HG03066 (cell line): ENCODE data around the gene CSE1L.
"Not testable (repeated sequence)": the region's sequence is repeated elsewhere in the genome, so short reads cannot be mapped to it uniquely, and the experiment has no call there.

Experiments used
- ATAC-seq: cut with Tn5 transposase; IDR thresholded peaks from one replicate; pipeline ENCODE4 v1.9.1; 2021; ENCODE audit warnings: low read depth; ENCODE audit not compliant: unreplicated experiment

CSE1L gene

DNA sequence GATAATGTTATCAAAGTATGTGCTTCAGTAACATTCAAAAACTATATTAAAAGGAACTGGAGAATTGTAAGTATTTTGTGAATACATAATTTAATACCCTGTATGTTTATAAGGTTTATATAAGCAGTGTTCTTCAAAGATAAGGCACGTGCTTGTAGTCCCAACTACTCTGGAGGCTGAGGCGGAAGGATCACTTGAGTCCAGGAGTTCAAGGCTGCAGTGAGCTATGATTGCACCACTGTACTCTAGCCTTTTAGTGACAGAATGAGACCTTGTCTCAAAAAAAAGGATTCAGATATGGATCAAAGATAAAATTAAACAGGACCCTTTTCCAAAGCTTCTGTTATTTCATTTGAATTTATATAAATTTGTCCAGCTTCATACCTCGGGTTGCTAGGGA is 17.2 kb downstream of the CSE1L start:
- ATAC-seq, result no peak

DNA sequence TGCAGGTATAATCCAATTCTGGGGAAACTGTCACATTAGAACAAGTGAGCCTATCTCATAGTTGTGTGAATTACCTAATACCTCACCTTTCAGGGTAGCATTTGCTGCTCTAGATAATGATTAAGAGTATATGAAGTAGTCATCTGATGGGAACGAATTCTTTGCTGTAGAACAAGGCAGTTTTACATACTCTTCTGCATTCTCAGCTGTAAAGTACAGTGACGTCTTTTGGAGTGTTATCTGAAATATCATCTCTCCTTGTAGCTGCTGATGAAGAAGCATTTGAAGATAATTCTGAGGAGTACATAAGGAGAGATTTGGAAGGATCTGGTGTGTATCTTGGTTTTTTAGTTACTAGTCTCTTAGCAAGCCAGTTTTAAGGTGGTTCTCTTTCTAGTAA is 28.4 kb downstream of the CSE1L start:
- ATAC-seq, result no peak

- no peak for ATAC-seq
Measured at GRCh38 chr20:49078310-49078709, 32.2 kb downstream of the CSE1L start.

- ATAC-seq, result not testable (repeated sequence)
Measured at GRCh38 chr20:49082295-49082694, 36.2 kb downstream of the CSE1L start.

DNA sequence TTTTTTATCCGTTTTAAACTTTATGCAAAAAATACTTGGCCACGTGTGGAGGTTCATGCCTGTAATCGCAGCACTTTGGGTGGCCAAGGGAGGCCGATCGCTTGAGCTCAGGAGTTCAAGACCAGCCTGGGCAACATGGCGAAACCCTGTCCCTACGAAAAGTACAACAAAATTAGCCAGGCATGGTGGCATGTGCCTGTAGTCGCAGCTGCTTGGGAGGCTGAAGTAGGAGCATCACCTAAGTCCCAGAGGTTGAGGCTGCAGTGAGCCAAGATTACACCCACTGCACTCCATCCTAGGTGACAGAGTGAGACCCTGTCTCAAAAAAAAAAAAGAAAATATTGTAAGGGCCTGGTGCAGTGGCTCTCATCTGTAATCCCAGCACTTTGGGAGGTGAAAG is 45.0 kb downstream of the CSE1L start:
- no peak for ATAC-seq

- no peak for ATAC-seq
Measured at GRCh38 chr20:49091762-49092161, 45.6 kb downstream of the CSE1L start.

GRCh38 chr20:49096203-49096730 is 50.2 kb downstream of the CSE1L start:
- ATAC-seq, result no peak

DNA sequence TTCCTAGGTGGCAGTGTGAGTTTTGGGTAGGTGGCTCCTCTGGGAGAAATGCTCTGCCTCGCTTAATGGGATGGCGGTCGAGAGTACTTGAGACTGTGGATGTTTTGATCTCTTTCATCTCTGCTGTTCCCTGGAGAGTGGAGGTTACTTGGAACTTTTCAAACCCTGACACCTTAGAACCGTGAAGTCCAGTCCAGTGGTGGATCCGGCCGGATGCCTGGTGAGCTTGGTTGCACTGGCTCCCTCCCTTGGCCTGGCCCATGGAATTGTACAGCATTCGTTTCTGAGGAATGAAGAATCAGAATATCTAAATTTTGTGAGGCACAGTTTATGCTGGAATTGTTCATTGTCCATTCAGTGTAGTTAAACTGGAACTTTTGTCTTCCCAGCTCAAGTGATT is 51.0 kb downstream of the CSE1L start:
- no peak for ATAC-seq

GRCh38 chr20:49098136-49098535 is 52.0 kb downstream of the CSE1L start:
- ATAC-seq, result no peak

DNA sequence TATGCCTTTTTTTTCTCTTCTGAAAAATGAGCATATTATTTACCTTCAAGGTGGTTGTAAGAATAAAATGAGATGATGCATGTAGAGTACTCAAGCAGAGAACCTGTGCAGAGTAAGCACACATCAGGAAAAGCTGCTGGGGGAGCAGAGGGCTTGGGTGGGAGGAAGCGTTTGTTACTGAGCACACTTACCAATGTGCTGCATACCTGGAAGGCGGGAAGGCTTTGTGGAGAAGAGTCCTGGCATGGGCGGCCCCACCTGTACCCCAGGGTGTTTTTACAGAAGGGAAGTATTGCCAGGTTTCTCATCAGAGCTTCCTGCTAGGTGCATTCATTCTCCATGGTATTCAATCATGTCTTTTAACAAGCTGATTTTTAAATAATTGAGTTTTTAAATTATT is 52.9 kb downstream of the CSE1L start:
- ATAC-seq, result no peak

- ATAC-seq, result not testable (repeated sequence)
Measured at GRCh38 chr20:49100292-49100691, 54.2 kb downstream of the CSE1L start.

GRCh38 chr20:49100972-49101371 is 54.9 kb downstream of the CSE1L start:
- no peak for ATAC-seq

GRCh38 chr20:49103019-49103418 is 56.9 kb downstream of the CSE1L start:
- ATAC-seq, result no peak

DNA sequence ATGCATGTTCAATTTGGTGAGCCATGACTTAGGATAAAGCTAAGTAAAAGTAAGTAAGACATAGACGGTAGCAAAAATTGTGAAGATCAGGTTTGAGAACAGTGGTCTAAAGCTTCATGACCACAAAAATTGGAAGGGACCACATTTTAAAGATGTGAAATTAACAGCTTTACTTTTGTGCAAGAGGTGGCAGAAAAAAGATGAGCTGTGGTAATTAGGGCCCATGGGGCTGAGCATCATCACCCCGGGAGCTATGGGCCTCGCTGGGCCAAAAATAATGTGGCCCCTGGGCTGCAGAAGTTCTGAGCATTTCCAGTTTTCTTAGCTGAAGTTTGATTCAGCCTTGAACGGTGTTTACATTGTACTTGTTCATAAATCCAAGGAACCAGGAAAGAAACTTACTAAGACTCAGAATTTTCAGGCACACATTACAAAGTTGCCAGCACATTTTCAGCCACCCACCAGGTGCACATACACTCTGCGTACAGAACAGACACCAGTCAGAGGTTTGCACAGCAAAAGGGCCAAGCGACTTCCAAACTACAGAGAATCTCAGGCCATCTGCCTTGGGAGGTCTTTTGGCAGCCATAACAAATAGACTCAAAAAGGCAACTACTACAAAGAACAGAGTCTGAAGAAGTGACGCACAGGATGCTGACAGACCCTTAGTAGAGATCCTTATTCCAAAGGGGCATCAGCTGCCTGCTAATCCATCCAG is 57.7 kb downstream of the CSE1L start:
- ATAC-seq, result no peak

GRCh38 chr20:49104365-49104648 is 58.2 kb downstream of the CSE1L start:
- ATAC-seq, result no peak

- not testable (repeated sequence) for ATAC-seq
Measured at GRCh38 chr20:49104979-49105547, 59.0 kb downstream of the CSE1L start.

- ATAC-seq, result no peak
Measured at GRCh38 chr20:49106328-49106727, 60.2 kb downstream of the CSE1L start.

GRCh38 chr20:49110767-49111694 is 64.9 kb downstream of the CSE1L start:
- no peak for ATAC-seq

- ATAC-seq, result no peak
Measured at GRCh38 chr20:49112596-49113274, 66.6 kb downstream of the CSE1L start.

DNA sequence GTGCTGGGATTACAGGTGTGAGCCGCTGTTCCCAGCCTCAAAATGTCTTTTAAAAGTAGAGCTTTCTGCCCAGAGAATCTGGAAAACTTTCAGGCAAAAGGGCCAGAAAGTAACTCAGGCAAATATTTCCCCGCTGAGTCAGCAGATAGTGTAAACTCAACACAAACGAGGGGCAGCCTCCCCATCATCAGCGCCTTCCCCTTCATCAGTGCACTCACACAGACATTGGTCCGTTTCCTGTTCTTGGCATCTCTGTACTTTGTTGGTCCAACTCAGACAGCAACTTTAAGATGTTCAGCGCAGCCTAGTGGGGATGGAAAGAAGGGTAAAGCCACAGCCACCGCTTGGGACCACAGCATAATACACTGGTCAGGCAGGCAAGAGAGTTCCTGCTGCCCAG is 69.5 kb downstream of the CSE1L start:
- ATAC-seq, result no peak

GRCh38 chr20:49118307-49118706 is 72.2 kb downstream of the CSE1L start:
- no peak for ATAC-seq
